GM21825 (cell line): Measurements from ENCODE around the gene C9orf78.

Experiments
- ATAC-seq: cut with Tn5 transposase; IDR thresholded peaks from one replicate; pipeline ENCODE4 v1.9.1; 2021; ENCODE audit warnings: mild to moderate bottlenecking, moderate library complexity; ENCODE audit not compliant: unreplicated experiment

The C9orf78 gene

DNA sequence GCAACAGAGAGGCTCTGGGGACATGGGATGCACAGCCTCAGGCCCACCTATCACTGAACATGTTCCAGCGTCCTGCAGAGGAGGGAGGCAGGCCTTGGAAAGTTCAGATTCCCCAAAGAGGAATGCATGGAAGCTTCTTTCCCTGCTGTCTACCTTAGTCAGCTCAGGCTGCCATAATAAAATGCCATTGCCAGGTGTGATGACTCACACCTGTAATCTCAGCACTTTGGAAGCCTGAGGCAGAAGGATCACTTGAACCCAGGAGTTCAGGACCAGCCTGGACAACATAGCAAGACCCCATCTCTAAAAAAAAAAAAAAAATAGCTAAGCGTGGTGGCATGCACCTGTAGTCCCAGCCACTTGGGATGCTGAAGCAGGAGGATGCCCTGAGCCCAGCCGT lies 56.6 kb downstream of the C9orf78 start:
- no peak for ATAC-seq

- no peak for ATAC-seq
Observed at GRCh38 chr9:129777769-129778130, 57.3 kb downstream of the C9orf78 start.
